Middle frontal gyrus (tissue), 1 donor: ENCODE results near the gene KIF3C.
A peak's percentile ranks its signal among the peaks of the same experiment; 100 is the strongest.
"Not testable (repeated sequence)": the region's sequence is repeated elsewhere in the genome, so short reads cannot be mapped to it uniquely, and the experiment has no call there.

ENCODE experiments used
- DNase-seq: peaks from one replicate; pipeline ENCODE4 v3.0.0-alpha.2; 2015; ENCODE audit warnings: low spot score; ENCODE audit errors: extremely low spot score

The KIF3C gene

DNA sequence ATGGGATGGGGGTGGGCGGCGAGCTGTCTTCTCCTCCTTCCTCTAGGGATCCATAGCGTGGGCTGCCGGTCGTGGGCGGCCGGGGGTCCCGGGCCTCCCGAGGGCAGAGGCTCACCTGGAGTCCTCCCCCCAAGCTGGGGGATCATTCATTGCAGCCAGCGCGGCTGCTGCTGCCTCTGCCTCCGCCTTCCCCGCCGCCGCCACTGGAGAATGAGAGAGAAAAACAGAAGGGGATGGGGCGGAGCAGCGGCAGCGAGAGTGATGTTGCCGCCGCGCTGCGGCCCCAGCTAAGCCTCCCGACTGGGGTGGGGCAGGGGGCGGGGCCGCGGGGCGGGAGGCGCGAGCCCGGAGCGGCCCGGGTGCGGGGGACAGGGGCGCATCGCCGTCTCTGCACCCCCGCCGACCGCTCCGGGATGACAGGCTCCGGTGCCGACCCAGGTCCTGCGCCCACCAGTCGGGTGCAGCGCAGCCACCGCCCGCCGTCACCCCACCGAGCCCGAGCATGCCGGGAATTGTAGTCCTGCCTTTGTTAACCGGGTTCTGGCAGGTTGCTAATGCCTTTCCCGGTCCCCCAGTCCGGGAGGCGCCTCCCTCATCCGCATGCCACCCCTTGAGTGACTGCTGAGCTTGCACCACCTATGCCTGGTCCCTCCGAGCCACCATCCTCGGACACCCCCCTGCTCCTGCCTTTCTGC, at the start of gene KIF3C:
Gene KIF3C (minus strand): TSS at position 225 of the 695 bp plus-strand sequence. CDS start 580 bp downstream, outside the sequence.
- peak; percentile 58 for DNase-seq

DNA sequence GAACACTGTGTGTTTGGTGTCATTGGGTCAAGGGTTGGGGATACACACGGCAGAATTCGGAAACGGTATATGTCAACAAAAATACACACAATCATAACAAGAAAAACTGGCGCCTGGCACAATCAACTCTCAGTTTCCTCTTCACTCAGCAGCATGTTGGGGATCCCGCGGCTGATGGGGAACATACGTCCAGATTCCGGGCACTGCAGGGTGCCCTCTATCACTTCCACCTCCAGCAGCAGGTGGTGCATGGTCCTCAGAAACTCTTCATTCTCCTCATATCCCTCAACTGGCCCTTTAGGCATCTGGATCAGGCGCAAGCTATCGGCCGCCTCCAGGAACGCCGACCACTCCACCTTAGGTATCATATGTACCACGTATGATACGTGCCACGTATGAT, 45.8 kb upstream of the KIF3C start:
- DNase-seq: not testable (repeated sequence)

DNA sequence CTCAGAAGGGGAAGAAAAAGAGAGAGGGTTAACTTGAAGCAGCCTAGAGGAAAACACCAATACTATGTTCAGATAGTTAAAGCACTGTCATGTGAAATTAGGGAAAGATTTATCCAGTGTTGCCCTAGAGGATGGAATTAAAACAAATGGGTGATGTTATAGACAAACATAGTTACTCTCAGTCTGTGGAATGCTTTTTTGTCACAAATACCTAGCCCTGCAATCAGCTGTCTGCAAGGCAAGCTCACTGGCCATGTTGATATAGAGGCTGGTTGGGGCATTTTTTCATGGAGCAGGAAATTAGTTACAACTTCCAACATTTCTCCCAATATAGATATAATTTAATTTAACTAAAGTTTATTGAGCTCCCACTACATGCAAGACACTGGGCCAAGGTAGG, 43.2 kb upstream of the KIF3C start:
- DNase-seq: no peak

DNA sequence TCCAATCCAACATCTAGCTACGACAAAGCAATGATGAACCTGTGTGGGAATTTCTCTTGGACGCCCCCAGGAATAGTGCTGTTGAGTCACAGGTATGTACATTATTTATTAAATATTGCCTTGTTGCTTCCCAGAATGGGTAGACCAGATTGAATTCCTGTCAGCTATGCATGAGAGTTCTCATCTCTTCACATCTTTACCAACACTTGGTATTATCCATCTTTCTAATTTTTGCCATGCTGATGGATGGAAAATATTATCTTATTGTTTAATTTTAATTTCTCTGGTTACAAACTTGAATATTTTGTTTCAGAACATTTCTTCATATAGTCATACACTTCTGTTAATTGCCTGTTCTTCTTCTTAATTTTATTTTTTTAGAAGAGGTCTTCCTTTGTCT, 42.0 kb upstream of the KIF3C start:
- DNase-seq: no peak

DNA sequence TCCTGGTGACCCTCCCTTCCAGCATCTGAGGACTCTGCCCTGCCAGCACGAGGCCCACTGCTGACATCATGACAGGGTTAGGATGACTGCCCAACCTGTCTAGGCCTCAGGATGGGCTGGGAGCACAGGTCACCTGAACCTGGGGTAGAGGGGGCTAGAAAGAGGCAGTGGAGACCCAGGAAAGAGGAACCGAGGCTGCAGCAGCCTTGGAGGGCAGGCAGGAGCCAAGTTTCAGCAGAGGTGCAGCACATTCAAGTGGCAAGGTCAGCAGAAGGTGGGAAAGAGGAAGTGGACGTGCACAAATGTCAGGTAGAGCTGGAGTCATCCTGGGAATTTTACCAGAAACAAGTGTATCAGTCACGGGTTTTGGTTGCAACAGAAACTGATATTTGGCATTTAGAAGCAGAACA, 37.9 kb upstream of the KIF3C start:
- no peak for DNase-seq

DNA sequence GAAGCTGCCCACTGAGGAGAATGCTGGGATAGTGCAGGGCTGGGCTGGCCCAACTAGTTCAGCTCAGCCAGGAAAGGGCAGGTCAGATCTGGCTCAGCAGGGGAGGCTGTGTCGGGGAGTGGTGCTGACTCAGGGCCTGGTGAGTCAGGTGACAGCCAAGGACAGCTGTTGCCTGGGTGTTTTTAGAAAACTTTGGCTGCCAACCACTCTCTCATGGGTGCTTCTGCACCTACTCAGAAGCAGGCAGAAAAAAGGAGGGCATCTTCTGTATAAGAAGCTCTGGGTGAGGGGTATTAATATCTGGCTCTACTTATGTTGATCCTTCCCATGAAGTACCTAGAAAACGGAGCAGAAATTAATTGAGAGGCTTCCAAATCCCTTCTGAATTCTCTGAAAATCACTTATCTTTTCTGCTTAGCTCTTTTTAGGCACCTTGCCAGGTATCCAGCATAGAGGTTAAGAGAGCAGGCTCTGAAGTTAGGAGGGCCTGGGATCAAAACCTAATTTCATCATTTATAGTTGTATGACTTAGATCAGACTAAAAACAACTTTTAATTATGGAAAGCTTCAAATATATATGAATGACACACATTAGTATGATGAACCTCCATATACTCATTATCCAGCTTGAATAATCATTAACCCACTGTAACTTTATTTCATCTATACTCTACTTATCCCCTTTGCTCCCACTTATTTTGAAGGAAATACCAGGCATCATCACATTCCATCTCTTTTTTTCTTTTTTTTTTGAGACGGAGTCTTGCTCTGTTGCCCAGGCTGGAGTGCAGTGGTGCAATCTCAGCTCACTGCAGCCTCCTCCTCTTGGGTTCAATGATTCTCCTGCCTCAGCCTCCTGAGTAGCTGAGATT, 36.1 kb upstream of the KIF3C start:
- DNase-seq: peak; percentile 24

DNA sequence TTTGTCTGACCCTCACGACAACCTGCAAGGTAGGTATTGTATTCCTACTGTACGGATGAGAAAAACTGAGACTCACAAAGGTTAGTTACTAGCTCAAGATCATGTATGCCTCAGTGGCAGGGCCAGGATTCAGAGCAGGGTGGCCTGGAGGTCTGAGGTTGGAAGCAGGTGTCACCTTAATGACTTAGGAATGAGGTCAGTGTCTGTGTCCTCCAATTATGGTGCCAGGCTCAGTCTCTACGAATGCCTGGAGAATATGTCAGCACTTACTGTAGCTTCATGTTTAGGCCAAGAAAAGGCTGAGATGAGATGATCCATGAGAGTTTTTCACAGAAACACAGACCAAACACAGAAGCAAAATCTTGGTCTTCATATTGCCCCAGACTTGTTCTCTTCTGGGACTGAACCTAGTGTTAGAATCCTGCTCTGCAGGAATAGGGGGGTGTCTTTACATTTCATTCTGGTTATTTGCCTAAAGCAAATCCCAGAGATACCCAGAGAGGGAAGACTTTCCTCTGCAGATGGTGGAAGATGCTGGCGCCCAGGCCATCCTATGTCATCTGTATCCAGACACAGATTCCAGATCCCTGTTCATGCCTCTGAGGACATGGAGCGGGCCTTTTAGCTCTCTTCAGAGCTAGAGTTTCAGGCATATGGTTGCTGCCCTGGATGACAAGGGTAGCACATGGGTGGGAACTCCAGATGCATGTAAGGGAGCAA, 35.3 kb upstream of the KIF3C start:
- DNase-seq: no peak

DNA sequence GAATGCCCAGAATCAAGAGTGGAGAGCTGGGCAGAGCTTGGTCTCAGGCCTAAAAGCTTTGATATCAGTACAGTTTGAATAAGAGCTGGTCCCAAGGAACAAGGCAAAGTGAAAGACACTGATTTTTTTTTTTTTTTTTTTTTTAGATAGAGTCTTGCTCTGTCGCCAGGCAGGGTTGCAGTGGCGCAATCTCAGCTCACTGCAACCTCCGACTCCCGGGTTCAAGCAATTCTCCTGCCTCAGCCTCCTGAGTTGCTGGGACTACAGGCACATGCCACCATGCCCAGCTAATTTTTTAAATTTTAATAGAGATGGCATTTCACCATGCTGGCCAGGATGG, 34.4 kb upstream of the KIF3C start:
- not testable (repeated sequence) for DNase-seq

DNA sequence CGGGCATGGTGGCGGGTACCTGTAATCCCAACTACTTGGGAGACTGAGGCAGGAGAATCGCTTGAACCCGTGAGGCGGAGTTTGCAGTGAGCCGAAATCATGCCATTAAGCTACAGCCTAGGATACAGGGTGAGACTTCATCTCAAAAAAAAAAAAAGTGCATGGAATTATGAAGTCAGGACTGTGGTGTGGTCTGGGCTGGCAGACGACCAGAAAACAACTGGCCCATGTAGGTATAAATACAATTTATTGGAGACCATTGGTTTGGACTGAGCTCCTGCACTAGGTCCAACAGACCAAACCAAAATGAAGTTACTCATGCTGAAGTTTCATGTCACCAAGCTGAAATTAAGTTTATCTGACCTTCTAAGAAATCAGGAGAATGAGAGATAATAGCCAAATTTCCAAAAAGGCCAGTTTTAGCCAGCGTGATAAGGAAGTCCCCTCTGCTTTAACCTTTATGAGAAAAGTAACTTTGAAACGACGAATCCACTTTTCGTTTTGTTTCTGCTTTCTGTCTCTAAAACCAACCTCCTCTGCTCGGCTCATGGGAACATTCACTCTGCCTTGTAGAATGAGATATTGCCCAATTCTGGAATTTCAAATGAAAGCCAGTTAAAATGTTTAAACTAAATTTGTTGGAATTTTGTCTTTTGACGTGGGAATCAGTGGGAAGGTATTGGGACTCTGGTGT, 33.9 kb upstream of the KIF3C start:
- DNase-seq: no peak

DNA sequence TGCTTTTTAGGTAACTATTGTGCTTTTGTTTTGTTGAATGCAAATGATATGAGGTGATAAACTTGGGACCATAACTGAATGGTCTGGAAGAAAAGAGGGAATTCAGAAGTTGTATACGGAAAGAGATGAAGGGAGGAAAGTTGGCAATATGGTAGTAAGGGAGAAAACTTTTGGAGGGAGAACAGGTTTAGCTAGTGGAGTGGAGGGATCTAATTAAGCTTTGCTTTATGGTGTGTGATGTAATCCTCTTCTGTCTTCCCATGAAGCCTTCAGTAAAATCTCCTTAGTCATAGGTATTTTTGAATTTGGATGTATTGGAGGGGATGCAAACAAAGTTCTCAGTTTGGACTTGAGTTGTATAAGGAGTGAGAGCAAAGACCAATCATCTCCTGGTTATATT, 31.4 kb upstream of the KIF3C start:
- DNase-seq: no peak

DNA sequence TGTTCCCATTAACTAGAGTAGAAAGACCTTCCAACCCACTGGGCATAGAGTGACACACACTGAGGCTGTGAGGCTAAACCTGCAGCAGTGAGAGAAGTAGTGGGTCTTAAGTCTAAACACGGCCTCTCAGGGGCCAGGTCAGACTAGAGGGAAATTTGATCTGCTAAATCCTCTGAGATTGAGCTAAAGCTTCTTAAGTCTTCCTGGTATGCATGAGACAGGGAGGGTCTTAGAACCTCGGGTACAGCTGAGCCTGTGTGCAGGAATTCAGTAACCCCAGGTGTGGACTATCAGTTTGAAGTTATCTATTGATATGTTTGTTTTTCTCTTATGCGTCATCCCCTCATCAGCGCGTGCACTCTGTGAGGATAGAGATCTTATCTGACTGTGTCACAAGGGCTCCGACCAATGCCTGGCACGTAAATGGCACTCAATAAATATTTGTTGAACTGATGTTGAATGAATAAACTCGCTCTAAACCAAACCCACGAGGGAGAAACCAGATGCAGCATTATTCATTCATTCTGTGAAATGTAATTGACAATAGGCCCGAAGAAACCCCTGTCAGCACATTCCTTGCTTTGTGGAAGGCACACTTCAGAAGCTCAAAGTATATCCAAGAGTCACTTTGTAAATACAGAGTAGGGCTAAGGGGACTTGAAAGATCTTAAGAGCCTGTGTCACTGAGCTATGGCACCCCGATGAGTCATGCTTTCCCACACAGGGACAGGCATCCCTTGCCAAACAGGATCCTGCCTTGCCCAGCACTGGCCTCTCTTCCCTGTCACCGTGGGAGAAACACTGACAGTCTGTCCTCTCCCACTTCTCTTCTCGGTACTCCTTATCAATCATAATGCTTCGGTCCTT, 29.9 kb upstream of the KIF3C start:
- no peak for DNase-seq

DNA sequence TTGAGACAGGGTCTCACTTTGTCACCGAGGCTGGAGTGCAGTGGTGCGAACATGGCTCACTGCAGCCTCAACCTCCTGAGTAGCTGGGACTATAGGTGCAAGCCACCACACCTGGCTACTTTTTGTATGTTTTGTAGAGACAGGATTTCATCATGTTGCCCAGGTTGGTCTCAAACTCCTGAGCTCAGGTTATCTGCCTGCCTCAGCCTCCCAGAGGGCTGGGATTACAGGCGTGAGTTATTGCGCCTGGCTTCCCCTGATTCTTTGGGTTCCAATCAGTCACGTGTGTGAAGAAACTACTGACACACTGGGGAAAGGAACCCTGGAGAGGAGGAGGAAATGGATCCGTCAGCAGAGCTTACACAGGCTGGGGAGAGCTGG, 29.3 kb upstream of the KIF3C start:
- DNase-seq: no peak

DNA sequence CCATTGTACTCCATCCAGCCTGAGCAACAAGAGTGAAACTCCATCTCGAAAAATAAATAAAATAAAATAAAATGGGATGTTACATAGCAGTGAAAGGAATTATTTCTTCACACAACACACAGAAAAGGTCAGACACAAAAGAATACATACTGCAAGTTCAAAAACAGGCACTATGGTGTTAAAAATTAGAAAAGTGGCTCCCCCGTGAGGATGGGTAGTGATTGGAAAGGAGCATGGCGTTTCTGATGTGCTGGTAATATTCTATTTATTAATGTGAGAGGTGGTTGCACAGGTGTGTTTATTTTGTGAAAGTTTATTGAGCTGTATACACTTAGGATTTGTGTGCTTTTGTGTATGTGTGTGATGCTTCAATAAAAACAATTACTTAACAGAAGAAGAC, 28.6 kb upstream of the KIF3C start:
- DNase-seq: no peak

DNA sequence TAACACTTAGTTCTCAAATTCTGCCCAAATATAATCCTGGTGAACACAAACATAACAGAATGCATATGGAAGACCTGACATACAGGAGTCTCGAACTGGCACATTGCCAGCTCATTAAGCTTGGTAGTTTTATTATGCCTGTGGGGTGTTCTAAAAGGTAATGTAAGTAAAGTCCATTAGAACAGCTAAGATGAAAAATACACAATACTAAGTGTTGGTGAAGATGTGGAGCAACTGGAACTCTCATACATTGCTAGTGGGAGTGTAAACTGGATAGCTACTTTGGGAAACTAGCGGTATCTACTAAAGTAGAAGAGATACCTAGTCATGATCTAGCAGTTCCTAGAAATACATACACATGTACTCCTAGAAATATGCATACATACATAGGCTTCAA, 27.3 kb upstream of the KIF3C start:
- no peak for DNase-seq

DNA sequence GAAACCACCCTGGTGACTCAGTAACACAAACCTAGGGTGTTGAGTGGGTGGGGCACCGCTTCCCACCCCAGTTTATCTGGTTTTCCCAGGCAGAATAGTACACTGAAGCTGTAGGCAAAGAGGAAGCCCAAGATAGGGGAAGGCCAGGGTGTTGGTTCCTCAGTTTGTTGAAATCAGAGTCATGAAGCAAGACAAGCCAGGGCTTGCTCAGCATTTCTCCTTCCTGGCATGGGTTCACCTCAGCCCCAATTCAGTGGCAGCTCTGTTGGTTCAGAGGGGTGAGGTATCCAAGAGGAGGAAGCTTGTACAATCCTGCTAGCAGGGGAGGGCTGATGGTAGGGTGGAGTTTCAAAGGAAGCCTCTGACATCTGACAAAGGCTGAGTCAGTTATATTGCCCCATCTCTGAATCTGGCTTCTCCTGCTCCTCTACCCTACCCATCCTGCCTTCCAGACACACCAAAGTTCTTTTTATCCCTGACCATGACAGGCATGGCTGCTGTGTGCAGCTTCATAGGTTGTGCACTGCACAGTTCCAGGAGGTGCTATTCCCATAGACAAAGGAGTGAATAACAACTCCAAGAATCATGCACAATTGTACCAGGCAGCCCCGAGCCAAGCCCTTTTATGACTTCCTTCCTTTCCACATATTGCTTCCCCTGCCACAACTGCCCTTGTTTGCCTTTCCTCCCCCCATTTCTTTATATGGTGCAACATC, 26.7 kb upstream of the KIF3C start:
- no peak for DNase-seq

DNA sequence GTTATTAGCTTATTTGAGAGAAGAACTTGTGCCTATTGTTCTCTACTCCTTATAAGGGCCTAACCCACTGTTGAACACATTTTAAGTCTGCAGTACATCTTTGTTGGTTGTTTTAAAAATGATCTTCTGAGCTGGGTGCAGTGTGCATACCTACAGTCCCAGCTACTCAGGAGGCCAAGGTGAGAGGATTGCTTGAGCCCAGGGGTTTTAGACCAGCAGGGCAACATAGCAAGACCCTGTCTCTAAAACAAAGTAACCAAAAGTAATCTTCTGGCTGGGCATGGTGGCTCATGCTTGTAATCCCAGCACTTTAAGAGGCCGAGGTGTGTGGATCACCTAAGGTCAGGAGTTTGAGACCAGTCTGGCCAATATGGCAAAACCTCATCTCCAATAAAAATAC, 25.8 kb upstream of the KIF3C start:
- DNase-seq: no peak

DNA sequence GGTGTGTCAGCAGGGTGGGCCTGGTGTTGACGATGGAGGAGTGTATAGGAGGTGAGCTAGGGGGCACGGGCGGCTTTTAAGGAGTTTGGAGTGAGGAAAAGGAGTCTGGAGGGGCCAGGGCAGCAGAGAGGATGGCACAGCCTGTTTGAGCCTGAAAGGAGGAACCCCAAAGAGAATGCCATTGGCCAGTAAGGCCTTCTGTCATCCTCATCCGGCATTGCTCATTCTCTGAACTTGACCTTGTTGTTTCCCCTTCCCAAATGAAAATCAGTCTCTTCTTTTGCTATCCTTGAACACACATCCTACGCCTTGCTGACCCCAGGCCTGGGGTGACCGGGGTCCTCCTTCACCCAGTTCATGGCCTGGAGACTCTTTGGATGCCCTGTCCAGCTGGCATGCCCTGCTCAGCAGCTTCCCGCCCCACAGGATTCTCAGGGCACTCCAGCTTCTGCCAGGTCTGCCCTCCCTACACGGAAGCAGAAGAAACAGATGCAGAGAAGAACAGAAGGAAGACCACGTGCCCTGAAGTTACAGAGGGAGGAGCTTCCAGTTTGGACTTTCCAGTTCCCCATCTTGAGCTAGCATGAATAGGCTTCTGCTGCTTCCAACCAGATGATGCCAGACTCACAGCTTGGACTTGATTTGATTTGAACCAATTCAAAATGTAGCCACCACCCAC, 20.5 kb upstream of the KIF3C start:
- DNase-seq: no peak

DNA sequence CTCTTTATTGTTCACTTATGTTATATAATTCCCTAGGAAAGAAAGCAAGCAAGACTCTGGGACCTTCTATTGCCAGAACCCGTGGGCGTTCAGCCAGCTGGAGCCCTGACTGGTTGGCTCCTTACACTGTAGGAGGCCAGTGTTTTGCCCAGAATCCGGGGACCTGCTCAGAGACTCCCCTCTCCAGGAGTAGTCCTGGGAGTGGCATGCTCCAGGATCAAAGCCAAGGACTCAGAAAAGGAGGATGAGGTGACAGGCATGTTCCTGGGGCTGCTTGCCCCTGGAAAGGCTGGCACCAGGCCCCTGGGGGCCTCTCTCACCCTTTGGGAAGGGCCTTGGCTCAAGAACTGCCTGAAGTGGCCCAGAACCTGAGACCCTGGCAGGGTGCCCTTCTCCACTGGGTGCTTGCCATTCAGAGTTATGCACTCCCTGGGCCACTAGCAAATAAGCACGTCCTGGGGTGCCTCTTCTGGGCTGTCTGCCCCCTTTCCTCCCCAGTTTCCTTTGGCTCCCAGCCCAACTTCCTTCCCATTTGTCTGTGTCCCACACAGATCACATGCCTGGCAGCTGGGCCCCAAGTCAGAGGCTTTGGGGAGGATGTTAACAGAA, 19.6 kb upstream of the KIF3C start:
- DNase-seq: peak; percentile 75

DNA sequence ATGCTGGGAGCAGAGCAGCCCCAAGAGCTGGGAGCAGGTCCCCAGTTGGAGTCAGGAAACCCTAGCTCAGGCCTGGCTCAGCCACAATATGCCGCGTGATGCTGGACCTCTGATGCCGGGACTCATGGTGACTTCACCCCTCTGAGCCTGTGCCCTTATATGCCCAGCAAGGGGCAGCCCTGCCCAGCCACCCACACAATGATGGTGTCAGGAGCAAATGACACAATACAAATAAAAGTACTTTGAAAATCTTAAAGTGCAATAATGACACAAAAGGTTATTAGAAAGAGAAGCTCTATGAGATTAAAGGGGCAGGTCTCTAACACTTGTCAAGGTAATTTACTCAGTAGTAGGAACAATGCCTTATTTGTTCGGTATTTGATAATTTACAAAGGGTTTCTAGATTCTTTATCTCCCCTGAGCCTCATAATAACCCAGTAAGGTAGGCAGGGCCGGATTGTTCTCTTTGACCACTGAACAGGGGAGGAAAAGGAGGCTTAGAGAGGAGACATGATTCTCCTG, 18.3 kb upstream of the KIF3C start:
- no peak for DNase-seq
